ENCODE measurements around the gene ACOT7.

DNA sequence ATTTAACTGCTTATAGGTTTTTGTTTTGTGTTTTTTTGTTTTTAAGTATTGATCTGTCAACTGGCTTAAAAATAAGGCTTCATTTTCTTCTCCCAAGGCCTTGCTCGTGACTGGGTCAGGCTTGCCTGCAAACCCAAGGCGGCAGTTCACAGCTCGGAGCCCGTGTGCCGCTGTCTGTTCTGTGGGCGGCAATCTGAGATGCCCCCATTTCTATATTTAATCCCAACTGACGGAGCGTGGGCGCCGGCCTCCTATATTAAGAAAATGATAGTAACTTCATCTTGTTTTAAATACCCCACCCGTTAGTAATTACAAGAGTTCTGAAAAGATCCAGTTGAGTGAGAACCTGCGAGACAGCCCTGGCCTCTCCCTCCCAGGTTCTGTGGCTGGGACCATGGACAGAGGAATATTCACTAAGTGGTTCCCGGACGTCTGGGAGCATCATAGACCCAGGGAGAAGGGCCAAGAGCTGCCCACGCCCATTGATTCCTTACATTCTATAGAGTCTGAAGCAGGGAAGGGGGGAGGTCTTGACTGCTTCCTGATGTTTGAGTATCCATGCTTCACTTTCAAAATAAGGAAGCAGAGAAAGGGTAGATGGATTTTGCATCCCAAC is 90.1 kb downstream of the ACOT7 start:
- TF ChIP-seq, protein P1, sequence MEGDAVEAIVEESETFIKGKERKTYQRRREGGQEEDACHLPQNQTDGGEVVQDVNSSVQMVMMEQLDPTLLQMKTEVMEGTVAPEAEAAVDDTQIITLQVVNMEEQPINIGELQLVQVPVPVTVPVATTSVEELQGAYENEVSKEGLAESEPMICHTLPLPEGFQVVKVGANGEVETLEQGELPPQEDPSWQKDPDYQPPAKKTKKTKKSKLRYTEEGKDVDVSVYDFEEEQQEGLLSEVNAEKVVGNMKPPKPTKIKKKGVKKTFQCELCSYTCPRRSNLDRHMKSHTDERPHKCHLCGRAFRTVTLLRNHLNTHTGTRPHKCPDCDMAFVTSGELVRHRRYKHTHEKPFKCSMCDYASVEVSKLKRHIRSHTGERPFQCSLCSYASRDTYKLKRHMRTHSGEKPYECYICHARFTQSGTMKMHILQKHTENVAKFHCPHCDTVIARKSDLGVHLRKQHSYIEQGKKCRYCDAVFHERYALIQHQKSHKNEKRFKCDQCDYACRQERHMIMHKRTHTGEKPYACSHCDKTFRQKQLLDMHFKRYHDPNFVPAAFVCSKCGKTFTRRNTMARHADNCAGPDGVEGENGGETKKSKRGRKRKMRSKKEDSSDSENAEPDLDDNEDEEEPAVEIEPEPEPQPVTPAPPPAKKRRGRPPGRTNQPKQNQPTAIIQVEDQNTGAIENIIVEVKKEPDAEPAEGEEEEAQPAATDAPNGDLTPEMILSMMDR (IDR thresholded peaks at IDR 0.05): no peak
- TF ChIP-seq POLR2A (IDR thresholded peaks at IDR 0.05): no peak

Measured in testis (tissue), 2 donors.